ENCODE data around the gene MSL3.

The MSL3 gene

GRCh38 chrX:11770320-11770719, 12.3 kb downstream of the MSL3 start:
- no peak overlapping the region for H3K4me3 Mint-ChIP-seq
- H3K4me1 Mint-ChIP-seq (ENCODE audit: low read depth) = peaks cover 29% of the 10 kb centered on the region
- intact Hi-C loops (cut with micrococcal nuclease) = loop anchor here (1.0 kb wide), 1 partner anchor 237 kb away; no protein-coding TSS in a partner anchor
- H3K9me3 Mint-ChIP-seq = no peaks in the 10 kb centered on the region
- no peaks in the 10 kb centered on the region for H3K27me3 Mint-ChIP-seq
- peaks cover 83% of the 10 kb centered on the region for H3K36me3 Mint-ChIP-seq (ENCODE audit: low read depth)
- no peak overlapping the region for H3K27ac Mint-ChIP-seq

DNA sequence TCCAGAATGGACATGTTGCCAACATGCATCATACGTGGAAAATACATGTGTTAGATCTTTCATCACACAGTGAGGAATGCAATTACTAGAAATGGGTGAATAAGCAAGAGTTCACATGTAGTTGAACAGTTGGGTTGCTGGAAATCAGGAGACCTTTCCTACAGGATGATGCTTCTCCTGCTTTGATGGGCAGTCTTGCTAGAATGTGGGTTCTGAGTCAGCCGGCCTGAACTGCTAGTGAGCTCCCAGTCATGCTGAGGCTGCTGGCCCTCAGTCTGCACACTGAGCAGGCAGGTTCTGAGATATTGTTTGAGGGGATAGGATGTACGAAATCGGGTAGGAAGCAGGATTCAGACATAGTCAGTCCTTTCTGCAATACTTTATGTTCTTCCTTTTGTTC, 20.2 kb downstream of the MSL3 start:
- Mint-ChIP-seq H3K4me1 (ENCODE audit: low read depth) (no peaks in the 10 kb centered on the region), H3K27ac (no peak overlapping the region), H3K27me3 (no peaks in the 10 kb centered on the region), H3K4me3 (no peak overlapping the region), H3K9me3 (no peaks in the 10 kb centered on the region), H3K36me3 (ENCODE audit: low read depth) (peaks cover 47% of the 10 kb centered on the region)
- intact Hi-C loops (cut with micrococcal nuclease) = no loop called here

DNA sequence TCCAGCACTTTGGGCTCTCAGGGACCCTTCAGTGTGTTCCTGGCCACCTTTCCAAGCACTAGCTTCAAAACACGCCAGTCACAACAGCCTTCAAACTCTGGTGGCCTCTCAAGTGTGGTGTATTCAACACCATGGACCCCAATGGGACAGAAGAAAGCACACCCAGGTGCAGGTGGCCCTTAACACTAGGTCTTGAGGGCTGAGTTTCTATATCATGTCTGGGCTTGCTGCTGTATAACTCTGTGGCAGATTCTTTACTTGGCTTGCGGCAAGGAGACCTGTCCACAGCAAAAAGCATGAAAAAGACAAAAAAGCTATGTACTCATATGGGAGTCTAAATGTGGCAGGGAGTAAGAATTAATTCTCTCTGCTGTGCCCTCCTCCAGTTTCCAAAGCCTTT, 23.1 kb downstream of the MSL3 start:
- Mint-ChIP-seq H3K36me3 (ENCODE audit: low read depth) (peaks cover 20% of the 10 kb centered on the region), H3K27me3 (no peaks in the 10 kb centered on the region), H3K9me3 (no peaks in the 10 kb centered on the region), H3K4me1 (ENCODE audit: low read depth) (no peaks in the 10 kb centered on the region), H3K27ac (no peak overlapping the region), H3K4me3 (no peak overlapping the region)
- intact Hi-C loops (cut with micrococcal nuclease) = no loop called here

DNA sequence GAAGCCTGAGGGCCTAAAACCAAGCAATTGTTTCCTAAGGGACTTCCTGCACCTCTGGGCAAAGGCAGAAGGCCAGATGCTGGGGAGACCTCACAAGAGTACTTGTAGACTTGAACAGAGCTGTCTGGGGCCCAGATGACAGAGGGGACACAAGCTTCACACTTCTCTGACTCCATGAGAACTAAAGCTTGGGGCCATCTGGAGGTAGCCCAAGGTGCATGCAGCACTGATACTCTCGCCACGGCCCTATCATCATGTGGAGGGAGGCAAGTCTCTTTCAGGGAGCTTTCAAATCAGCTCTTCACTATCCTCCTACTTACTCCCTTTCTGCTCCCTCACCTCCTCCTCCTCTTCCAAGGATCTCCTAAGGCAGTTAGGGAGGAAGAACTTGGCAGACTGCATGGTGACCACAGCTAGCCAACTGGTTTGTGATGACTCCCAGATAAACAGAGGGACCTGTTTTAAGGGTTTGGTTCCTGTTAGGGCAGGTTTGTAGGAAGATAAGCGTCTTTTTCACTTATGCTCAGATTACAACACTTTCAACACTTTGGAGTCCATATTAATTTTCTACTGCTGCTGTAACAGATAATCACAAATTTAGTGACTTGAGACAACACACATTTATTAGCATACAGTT, 23.8 kb downstream of the MSL3 start:
- no peaks in the 10 kb centered on the region for H3K4me1 Mint-ChIP-seq (ENCODE audit: low read depth)
- intact Hi-C loops (cut with micrococcal nuclease) = no loop called here
- no peaks in the 10 kb centered on the region for H3K27me3 Mint-ChIP-seq
- peaks cover 13% of the 10 kb centered on the region for H3K36me3 Mint-ChIP-seq (ENCODE audit: low read depth)
- no peak overlapping the region for H3K4me3 Mint-ChIP-seq
- H3K27ac Mint-ChIP-seq = no peak overlapping the region
- H3K9me3 Mint-ChIP-seq = no peaks in the 10 kb centered on the region

- H3K4me1 Mint-ChIP-seq (ENCODE audit: low read depth) = no peaks in the 10 kb centered on the region
- no peak overlapping the region for H3K4me3 Mint-ChIP-seq
- peaks cover 10% of the 10 kb centered on the region for H3K36me3 Mint-ChIP-seq (ENCODE audit: low read depth)
- intact Hi-C loops (cut with micrococcal nuclease) = no loop called here
- peaks cover 5% of the 10 kb centered on the region for H3K27me3 Mint-ChIP-seq
- H3K9me3 Mint-ChIP-seq = no peaks in the 10 kb centered on the region
- H3K27ac Mint-ChIP-seq = no peak overlapping the region
Observed at GRCh38 chrX:11784543-11784942, 26.5 kb downstream of the MSL3 start.

DNA sequence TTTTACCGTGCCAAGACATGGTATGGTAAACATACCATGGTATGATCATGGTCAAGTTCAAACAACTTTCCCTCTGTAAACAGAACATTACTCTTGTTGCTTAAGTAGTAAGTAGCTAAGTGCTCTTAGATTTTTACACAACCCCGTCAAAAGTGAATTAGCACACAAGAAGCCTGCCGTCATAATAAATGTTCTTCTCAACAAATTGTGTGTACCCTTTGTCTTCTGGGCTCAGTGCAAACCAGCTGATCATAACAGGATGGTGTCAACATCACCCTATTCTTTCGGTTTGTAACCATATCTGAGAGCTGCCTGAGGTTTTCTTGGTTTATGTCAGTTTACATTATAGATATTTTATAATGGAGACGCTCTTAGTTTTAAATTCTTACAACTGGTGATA, 28.8 kb downstream of the MSL3 start:
- Mint-ChIP-seq H3K27me3 (peaks cover 5% of the 10 kb centered on the region), H3K9me3 (no peaks in the 10 kb centered on the region), H3K27ac (no peak overlapping the region), H3K36me3 (ENCODE audit: low read depth) (no peaks in the 10 kb centered on the region), H3K4me1 (ENCODE audit: low read depth) (no peaks in the 10 kb centered on the region), H3K4me3 (no peak overlapping the region)
- intact Hi-C loops (cut with micrococcal nuclease) = no loop called here

- H3K36me3 Mint-ChIP-seq (ENCODE audit: low read depth) = no peaks in the 10 kb centered on the region
- H3K4me1 Mint-ChIP-seq (ENCODE audit: low read depth) = no peaks in the 10 kb centered on the region
- H3K4me3 Mint-ChIP-seq = no peak overlapping the region
- peaks cover 5% of the 10 kb centered on the region for H3K27me3 Mint-ChIP-seq
- intact Hi-C loops (cut with micrococcal nuclease) = no loop called here
- no peak overlapping the region for H3K27ac Mint-ChIP-seq
- H3K9me3 Mint-ChIP-seq = no peaks in the 10 kb centered on the region
Observed at GRCh38 chrX:11787564-11787963, 29.5 kb downstream of the MSL3 start.

- no peaks in the 10 kb centered on the region for H3K4me1 Mint-ChIP-seq (ENCODE audit: low read depth)
- H3K27me3 Mint-ChIP-seq = peaks cover 7% of the 10 kb centered on the region
- H3K27ac Mint-ChIP-seq = no peak overlapping the region
- H3K9me3 Mint-ChIP-seq = no peaks in the 10 kb centered on the region
- H3K36me3 Mint-ChIP-seq (ENCODE audit: low read depth) = no peaks in the 10 kb centered on the region
- H3K4me3 Mint-ChIP-seq = no peak overlapping the region
- intact Hi-C loops (cut with micrococcal nuclease) = loop anchor here (2.0 kb wide), 1 partner anchor 119 kb away; no protein-coding TSS in a partner anchor
Observed at GRCh38 chrX:11789809-11790208, 31.8 kb downstream of the MSL3 start.

- Mint-ChIP-seq H3K4me3 (no peak overlapping the region), H3K36me3 (ENCODE audit: low read depth) (no peaks in the 10 kb centered on the region), H3K4me1 (ENCODE audit: low read depth) (no peaks in the 10 kb centered on the region), H3K27me3 (peaks cover 7% of the 10 kb centered on the region), H3K9me3 (no peaks in the 10 kb centered on the region), H3K27ac (no peak overlapping the region)
- intact Hi-C loops (cut with micrococcal nuclease) = no loop called here
Observed at GRCh38 chrX:11791090-11791489, 33.1 kb downstream of the MSL3 start.

- H3K27ac Mint-ChIP-seq = no peak overlapping the region
Observed at GRCh38 chrX:11791537-11791936, 33.5 kb downstream of the MSL3 start.

DNA sequence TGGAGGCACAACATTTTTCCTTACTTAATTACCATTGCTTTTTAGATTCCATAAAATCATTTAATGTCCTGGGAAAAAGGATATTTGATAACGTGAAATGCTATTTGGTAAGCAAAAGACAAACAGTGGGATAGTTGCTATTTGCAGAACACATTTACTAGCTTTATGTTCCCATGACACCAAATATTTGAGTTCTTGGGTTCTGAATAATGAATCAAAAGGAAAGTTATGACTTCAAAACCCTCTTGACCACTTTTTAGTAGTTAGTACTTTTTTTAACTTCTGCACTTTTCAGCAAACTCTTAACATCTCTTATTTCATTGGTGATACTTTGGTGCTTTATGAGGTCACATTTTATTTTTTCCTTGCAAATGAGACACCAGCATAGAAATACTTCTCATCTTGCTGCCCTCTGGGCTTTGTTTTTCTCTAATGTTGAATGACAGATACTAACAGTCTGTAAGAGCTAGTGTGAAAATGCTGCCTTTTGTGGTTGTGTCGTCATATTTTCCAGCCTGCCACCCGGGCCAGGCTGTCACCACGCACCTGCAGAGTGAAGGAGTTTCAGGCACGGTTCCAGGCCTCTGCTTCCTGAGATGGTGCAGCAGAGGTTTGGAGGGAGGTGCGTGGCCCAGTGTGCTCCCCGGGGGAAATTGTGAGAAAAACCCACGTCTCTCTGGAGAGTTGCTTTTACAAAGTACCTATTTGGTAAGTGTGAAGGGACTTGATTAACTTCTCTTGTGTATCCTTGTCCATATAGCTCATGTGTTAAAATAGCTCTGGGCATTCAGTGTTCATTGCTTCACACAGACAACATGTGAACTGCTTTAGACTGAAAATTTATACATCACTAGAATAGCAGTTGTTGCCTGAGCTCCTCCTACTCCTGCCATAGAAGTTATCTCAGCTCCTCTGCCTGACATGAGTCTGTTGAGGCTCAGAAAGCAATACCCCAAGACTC, 34.7 kb downstream of the MSL3 start:
- intact Hi-C loops (cut with micrococcal nuclease) = no loop called here

More at GRCh38 chrX:11791537-11791936, 33.5 kb downstream of the MSL3 start:
- Mint-ChIP-seq H3K4me1 (ENCODE audit: low read depth) (no peaks in the 10 kb centered on the region), H3K27me3 (peaks cover 7% of the 10 kb centered on the region), H3K9me3 (no peaks in the 10 kb centered on the region), H3K4me3 (no peak overlapping the region), H3K36me3 (ENCODE audit: low read depth) (no peaks in the 10 kb centered on the region)
- intact Hi-C loops (cut with micrococcal nuclease) = no loop called here

GRCh38 chrX:11793734-11794133, 35.7 kb downstream of the MSL3 start:
- peaks cover 2% of the 10 kb centered on the region for H3K27me3 Mint-ChIP-seq
- intact Hi-C loops (cut with micrococcal nuclease) = no loop called here
- no peak overlapping the region for H3K4me3 Mint-ChIP-seq
- no peaks in the 10 kb centered on the region for H3K4me1 Mint-ChIP-seq (ENCODE audit: low read depth)
- H3K9me3 Mint-ChIP-seq = no peaks in the 10 kb centered on the region
- H3K27ac Mint-ChIP-seq = no peak overlapping the region
- H3K36me3 Mint-ChIP-seq (ENCODE audit: low read depth) = no peaks in the 10 kb centered on the region

More for the DNA sequence above, 34.7 kb downstream of the MSL3 start:
- Mint-ChIP-seq H3K4me1 (ENCODE audit: low read depth) (no peaks in the 10 kb centered on the region), H3K27ac (no peak overlapping the region), H3K36me3 (ENCODE audit: low read depth) (no peaks in the 10 kb centered on the region), H3K4me3 (no peak overlapping the region), H3K27me3 (peaks cover 5% of the 10 kb centered on the region), H3K9me3 (no peaks in the 10 kb centered on the region)

- no peak overlapping the region for H3K4me3 Mint-ChIP-seq
- no peaks in the 10 kb centered on the region for H3K27me3 Mint-ChIP-seq
- H3K4me1 Mint-ChIP-seq (ENCODE audit: low read depth) = no peaks in the 10 kb centered on the region
- H3K36me3 Mint-ChIP-seq (ENCODE audit: low read depth) = no peaks in the 10 kb centered on the region
- no peak overlapping the region for H3K27ac Mint-ChIP-seq
- no peaks in the 10 kb centered on the region for H3K9me3 Mint-ChIP-seq
- intact Hi-C loops (cut with micrococcal nuclease) = no loop called here
Observed at GRCh38 chrX:11813341-11813740, 55.3 kb downstream of the MSL3 start.

Data from dendritic cell treated with granulocyte-macrophage colony-stimulating factor and Interleukin-4, amounts not matched to agents 40 ng/mL and 50 ng/mL, for 4 days (primary cell).